ENCODE measurements around the gene SFTPD. TPM values are rescaled to one million over a fixed set of nuclear protein-coding genes. Genes with fewer than 3 reads are reported as not detected.

SFTPD gene
- total and polyA plus RNA-seq, 9 of the 15 experiments (the other 6 are each of a cell fraction or from before 2014, with no cell fraction given) = 0.20 TPM; not detected in 8

DNA sequence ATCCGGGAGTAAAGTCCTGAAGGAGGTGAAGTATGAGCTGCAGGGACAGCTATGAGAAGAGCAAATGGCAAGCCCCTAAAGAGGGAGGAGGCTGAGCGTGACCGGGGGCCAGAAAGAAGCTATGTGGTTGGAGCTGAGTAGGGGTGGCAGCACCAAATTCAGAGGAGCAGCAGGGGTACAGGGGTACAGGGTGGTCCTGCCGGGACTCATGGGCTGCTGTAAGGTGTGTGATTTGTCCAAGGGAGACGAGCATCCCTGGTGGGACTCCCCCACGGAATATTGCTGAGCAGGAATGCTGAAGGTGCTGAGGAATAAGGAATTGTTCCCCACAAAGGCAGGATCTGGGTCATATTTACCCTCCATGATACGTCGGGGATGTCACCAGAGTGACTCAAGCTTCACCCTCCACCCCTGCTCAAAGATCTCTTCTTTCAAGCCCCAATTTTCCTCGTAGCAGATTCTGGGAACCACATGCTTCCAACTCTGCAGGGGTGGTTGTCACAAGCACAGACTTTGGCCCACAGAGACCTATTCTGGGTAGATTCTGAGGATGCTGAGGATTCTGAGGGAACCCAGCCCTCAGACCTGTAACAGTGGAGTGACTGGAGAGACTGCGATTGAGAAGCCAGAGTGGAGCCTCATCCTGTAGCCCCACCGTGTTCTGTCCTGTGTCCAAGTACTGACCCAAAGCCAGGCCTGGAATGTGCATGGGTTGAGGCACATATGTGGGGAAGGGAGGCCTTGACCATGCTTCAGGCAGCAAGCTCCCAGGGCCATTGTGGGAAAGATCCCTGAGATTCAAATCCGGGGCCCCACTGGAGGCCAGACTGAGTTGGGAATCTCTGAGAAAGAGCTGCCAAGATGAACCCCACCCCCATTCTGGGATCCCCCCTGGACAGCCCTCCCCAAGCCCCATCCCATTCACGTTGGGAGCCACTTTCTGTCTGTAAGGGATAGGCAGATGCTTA, 4.2 kb downstream of the SFTPD start (continued):
- TF ChIP-seq, protein P1, sequence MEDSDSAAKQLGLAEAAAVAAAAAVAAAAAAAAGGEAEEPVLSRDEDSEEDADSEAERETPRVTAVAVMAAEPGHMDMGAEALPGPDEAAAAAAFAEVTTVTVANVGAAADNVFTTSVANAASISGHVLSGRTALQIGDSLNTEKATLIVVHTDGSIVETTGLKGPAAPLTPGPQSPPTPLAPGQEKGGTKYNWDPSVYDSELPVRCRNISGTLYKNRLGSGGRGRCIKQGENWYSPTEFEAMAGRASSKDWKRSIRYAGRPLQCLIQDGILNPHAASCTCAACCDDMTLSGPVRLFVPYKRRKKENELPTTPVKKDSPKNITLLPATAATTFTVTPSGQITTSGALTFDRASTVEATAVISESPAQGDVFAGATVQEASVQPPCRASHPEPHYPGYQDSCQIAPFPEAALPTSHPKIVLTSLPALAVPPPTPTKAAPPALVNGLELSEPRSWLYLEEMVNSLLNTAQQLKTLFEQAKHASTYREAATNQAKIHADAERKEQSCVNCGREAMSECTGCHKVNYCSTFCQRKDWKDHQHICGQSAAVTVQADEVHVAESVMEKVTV (CRISPR knock-in tag; IDR thresholded peaks at IDR 0.05) = no peak
- TF ChIP-seq RUNX1 (IDR thresholded peaks at IDR 0.05; ENCODE audit: low read depth) (no peak), SMARCE1 (IDR thresholded peaks at IDR 0.05) (no peak), EP300 (IDR thresholded peaks at IDR 0.05; ENCODE audit: low read length) (no peak), CBFA2T3 (IDR thresholded peaks at IDR 0.05) (no peak)

DNA sequence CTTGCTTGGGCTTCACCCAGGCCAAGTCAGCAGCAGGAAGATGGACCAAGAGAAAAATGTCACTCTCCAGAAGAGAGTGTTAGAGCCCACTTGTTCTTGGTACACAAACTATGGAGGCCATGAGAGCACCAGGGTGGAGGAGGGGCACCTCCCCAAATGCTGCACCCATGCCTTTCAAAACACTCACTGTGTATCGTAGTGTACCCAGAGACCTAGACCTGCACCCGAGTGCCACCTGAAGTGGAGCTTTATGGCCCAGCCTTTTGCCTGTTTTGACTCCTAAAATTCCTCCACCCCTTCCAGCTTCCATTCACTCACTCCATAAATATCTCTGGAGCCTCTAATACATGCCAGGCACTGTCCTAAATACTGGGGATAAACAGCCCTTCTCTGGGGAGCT, 5.0 kb downstream of the SFTPD start:
- Histone ChIP-seq H3K27me3 (ENCODE audit: control insufficient read depth in 2 of 2, insufficient read depth in 2 of 2, low read length in 2 of 2) (peaks cover 7 to 57% of the 10 kb centered on the region in 2 experiments; a peak in 4 of 5 replicates), H3K79me2 (ENCODE audit: control insufficient read depth, insufficient read depth, low read length) (no peaks in the 10 kb centered on the region), H3K27ac (ENCODE audit: extremely low read depth, low read depth, low read length) (no peak overlapping the region), H3K9me3 (replicated peaks; ENCODE audit: control insufficient read depth, insufficient read depth, low read depth, low read length) (no peaks in the 10 kb centered on the region), H3K9me1 (ENCODE audit: control insufficient read depth, insufficient read depth, low read length) (no peaks in the 10 kb centered on the region), H3K4me2 (ENCODE audit: insufficient read depth, low read length) (no peak overlapping the region), H2AFZ (ENCODE audit: low read depth, low read length) (no peak overlapping the region), H3K4me1 (replicated peaks in 1 of 2; ENCODE audit: control insufficient read depth in 2 of 2, insufficient read depth in 2 of 2, low read length in 2 of 2) (no peaks in the 10 kb centered on the region), H3K4me3 (no peak overlapping the region), H3K36me3 (ENCODE audit: control insufficient read depth, insufficient read depth, low read length) (no peaks in the 10 kb centered on the region), H4K20me1 (replicated peaks; ENCODE audit: control insufficient read depth, insufficient read depth, low read length) (0 out of 2 replicates have a peak, but pooled peaks cover 6% of the 10 kb centered on the region), H3K9ac (ENCODE audit: insufficient read depth in 1 of 2, low read depth in 2 of 2, low read length in 2 of 2) (no peak overlapping the region)
- WGBS (ENCODE audit: insufficient coverage, low coverage, missing lambda C conversion rate) = 6% methylated on average over 2 of the region's 2 CpGs
- BruUV-seq (replicated peaks) = no TSS peak
- no peak for DNase-seq (ENCODE audit: extremely low read depth in 1 of 4, low spot score in 3 of 4)
- no peak for FAIRE-seq
- ChIA-PET POLR2A (no interaction called here), CTCF (ENCODE audit: low intra/inter-chr PET ratio) (no interaction called here)
- intact Hi-C loops (cut with micrococcal nuclease) = no loop called here
- in situ Hi-C loops (cut with MboI) = no loop called here
- ATAC-seq = no peak
- TF ChIP-seq ZNF584 (CRISPR knock-in tag; IDR thresholded peaks at IDR 0.05; ENCODE audit: low read depth) = no peak
- TF ChIP-seq, protein P2, sequence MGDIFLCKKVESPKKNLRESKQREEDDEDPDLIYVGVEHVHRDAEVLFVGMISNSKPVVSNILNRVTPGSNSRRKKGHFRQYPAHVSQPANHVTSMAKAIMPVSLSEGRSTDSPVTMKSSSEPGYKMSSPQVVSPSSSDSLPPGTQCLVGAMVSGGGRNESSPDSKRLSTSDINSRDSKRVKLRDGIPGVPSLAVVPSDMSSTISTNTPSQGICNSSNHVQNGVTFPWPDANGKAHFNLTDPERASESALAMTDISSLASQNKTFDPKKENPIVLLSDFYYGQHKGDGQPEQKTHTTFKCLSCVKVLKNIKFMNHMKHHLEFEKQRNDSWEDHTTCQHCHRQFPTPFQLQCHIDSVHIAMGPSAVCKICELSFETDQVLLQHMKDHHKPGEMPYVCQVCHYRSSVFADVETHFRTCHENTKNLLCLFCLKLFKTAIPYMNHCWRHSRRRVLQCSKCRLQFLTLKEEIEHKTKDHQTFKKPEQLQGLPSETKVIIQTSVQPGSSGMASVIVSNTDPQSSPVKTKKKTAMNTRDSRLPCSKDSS (IDR thresholded peaks at IDR 0.05; ENCODE audit: low read depth, partially characterized antibody) = no peak
- no peak for TF ChIP-seq RAD51 (IDR thresholded peaks at IDR 0.05; ENCODE audit: borderline replicate concordance, low read depth)
- TF ChIP-seq NR2C2 (CRISPR knock-in tag; IDR thresholded peaks at IDR 0.05) = no peak
- no peak for TF ChIP-seq NR2C2 (tag; IDR thresholded peaks at IDR 0.05)
- TF ChIP-seq, protein P3, sequence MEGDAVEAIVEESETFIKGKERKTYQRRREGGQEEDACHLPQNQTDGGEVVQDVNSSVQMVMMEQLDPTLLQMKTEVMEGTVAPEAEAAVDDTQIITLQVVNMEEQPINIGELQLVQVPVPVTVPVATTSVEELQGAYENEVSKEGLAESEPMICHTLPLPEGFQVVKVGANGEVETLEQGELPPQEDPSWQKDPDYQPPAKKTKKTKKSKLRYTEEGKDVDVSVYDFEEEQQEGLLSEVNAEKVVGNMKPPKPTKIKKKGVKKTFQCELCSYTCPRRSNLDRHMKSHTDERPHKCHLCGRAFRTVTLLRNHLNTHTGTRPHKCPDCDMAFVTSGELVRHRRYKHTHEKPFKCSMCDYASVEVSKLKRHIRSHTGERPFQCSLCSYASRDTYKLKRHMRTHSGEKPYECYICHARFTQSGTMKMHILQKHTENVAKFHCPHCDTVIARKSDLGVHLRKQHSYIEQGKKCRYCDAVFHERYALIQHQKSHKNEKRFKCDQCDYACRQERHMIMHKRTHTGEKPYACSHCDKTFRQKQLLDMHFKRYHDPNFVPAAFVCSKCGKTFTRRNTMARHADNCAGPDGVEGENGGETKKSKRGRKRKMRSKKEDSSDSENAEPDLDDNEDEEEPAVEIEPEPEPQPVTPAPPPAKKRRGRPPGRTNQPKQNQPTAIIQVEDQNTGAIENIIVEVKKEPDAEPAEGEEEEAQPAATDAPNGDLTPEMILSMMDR (IDR thresholded peaks at IDR 0.05 in 2 of 3, conservative IDR thresholded peaks at IDR 0.05 in 1 of 3; ENCODE audit: insufficient read depth in 2 of 3, low read depth in 1 of 3, low read length in 3 of 3) = no peak
- TF ChIP-seq ILK (tag; IDR thresholded peaks at IDR 0.05; ENCODE audit: borderline replicate concordance, low read depth) = no peak
- no peak for TF ChIP-seq ZFP30 (CRISPR knock-in tag; IDR thresholded peaks at IDR 0.05; ENCODE audit: borderline replicate concordance)
